Measurements from ENCODE around the gene BGLAP.

DNA sequence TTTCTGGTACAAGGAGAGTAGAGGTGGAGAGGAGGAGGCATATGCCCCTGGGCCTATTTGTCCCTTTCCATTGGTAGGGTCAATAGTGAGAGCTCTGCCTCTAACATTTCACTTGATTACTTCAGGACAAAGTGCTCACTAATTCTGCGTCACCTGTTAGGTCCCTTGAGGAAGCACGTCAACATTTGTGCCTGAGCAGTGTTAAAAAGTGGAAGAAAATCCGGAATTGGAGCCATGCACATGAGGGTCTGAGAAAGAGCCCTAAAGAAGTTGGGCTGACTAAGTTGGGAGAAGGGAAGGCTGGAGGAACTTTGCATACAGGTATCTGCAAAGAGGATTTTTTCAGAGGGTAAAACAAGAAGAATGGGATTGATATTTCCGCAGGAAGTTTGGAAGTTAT is 46.1 kb upstream of the BGLAP start:
- no peak for TF ChIP-seq POLR2A (IDR thresholded peaks at IDR 0.05)
- TF ChIP-seq, protein P1, sequence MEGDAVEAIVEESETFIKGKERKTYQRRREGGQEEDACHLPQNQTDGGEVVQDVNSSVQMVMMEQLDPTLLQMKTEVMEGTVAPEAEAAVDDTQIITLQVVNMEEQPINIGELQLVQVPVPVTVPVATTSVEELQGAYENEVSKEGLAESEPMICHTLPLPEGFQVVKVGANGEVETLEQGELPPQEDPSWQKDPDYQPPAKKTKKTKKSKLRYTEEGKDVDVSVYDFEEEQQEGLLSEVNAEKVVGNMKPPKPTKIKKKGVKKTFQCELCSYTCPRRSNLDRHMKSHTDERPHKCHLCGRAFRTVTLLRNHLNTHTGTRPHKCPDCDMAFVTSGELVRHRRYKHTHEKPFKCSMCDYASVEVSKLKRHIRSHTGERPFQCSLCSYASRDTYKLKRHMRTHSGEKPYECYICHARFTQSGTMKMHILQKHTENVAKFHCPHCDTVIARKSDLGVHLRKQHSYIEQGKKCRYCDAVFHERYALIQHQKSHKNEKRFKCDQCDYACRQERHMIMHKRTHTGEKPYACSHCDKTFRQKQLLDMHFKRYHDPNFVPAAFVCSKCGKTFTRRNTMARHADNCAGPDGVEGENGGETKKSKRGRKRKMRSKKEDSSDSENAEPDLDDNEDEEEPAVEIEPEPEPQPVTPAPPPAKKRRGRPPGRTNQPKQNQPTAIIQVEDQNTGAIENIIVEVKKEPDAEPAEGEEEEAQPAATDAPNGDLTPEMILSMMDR (IDR thresholded peaks at IDR 0.05) = no peak

Data from body of pancreas (tissue), 4 donors.